Skeletal muscle cell (primary cell): ENCODE results near the gene FSIP2.
A peak's percentile ranks its signal among the peaks of the same experiment; 100 is the strongest.

Experiments used
- DNase-seq: peaks from one replicate; pipeline ENCODE4 v3.0.0-alpha.2; 2010; ENCODE audit warnings: low read depth
- H3K4me3 ChIP-seq: 2 replicates; pipeline ENCODE4 v1.5.1; 2011; ENCODE audit warnings: low read depth, mild to moderate bottlenecking, control low read depth, low read length, moderate library complexity

FSIP2 gene

DNA sequence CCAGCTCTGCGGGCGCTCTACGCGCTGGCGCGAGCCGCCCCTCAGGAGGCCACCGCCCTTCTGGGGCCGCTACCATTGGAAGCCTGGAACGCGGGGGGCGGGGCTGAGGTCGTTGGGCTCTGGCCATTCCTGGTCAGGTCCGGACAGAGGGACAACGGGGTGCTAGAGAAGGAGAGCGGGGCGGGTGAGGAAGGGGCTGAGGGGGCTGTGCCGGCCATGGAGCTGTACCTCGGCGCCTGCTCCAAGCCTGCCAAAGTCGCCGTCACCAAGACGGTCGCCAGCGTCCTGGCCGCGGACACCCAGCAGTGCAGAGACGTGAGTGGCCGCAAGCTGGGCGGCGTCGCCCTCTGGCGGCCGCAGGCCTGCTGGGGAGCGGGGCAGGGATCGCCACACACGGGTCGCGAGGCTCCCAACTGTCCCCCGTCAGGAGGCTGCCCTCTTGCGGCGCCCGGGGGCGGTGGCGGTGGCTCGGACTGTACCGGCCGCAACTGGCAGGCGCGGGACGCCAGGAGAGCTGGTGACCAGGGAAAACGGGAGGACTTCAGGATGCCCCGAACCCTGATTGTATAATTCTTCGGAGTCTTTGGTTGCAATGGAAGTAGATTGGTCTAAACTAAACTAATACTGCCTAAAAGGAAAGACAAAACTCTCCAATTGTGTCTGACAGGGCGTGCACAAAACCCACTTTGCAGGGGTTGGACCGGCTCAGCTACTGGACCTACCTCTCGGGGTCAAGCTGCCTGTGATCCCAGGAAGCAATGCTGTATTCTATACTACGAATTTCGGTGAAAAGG, at the start of gene FSIP2:
FSIP2 (plus strand) TSS at position 126 of the 794 bp plus-strand sequence; CDS start at position 217, 91 bp downstream.
- peak within 1 kb of the TSS; percentile 59 for H3K4me3 ChIP-seq
- DNase-seq = peak; percentile 40

GRCh38 chr2:185689906-185690539, 48.6 kb upstream of the FSIP2 start:
- H3K4me3 ChIP-seq = no peak overlapping the region
- peak; percentile 5 for DNase-seq

- no peak for DNase-seq
- no peak overlapping the region for H3K4me3 ChIP-seq
Observed at GRCh38 chr2:185695711-185696235, 42.8 kb upstream of the FSIP2 start.

DNA sequence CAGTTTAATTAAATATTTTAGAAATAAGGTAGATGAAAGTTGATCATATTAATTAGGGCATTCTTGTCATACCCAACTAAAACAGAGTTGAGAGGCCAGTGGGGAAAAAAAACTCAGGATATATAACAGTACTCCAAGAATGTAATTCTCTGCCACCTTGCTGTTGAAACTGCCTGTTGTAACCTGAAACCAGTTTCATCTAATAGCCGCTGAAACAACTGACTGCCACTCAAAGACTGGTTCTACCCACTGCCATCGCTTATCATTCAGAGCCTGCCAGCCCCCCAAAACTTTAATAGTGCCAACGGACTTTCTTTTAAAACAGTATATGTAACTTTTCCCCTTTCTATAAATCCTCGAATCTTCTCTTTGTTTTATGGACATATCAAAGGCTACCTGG, 37.7 kb upstream of the FSIP2 start:
- no peak overlapping the region for H3K4me3 ChIP-seq
- DNase-seq = no peak

- DNase-seq = no peak
- H3K4me3 ChIP-seq = no peak overlapping the region
Observed at GRCh38 chr2:185734658-185735057, 3.9 kb upstream of the FSIP2 start.

DNA sequence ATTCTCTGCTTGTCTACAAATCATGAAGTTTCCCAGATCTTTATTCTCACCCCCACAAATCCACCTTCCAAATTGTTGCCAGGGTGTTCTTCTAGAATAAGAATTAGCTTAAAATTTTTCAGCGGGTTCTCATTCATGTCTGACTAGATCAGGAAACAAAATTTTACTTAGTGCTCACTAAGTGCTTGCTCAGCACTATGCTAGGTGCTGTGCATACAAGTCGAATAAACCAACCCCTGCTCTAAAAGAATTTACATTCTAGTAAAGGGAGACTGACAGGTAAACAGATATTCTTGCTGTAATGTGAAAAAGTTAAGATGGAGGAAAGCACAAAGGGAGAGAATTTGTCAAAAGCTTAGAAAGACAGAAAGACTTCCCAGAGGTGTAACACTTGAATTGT, 2.4 kb upstream of the FSIP2 start:
- H3K4me3 ChIP-seq = no peak overlapping the region
- no peak for DNase-seq

GRCh38 chr2:185745864-185746859, 7.6 kb downstream of the FSIP2 start:
- DNase-seq = no peak
- H3K4me3 ChIP-seq = no peak overlapping the region

GRCh38 chr2:185757356-185757755, 18.8 kb downstream of the FSIP2 start:
- no peak overlapping the region for H3K4me3 ChIP-seq
- DNase-seq = peak; percentile 54

DNA sequence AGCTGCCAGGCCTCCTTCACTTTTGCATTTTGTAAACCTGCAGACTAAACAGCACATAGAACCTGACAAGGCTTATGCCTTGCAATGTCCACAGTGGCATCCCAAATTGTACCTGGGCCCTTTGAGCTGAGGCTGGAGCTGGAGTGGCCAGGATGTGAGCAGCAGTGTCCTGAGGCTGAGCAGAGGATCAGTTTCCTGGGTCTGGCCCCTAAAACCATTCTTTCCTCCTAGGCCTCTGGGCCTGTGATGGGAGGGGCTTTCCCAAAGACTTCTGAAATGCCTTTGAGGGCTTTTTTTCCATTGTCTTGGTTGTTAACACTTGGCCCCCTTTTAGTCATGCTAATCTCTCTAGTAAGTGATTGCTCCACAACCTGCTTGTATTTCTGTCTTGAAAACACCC, 32.8 kb downstream of the FSIP2 start:
- DNase-seq = no peak
- H3K4me3 ChIP-seq = no peak overlapping the region

GRCh38 chr2:185780890-185781289, 42.3 kb downstream of the FSIP2 start:
- DNase-seq = no peak
- no peak overlapping the region for H3K4me3 ChIP-seq

GRCh38 chr2:185782223-185782769, 43.7 kb downstream of the FSIP2 start:
- H3K4me3 ChIP-seq = no peak overlapping the region
- no peak for DNase-seq

DNA sequence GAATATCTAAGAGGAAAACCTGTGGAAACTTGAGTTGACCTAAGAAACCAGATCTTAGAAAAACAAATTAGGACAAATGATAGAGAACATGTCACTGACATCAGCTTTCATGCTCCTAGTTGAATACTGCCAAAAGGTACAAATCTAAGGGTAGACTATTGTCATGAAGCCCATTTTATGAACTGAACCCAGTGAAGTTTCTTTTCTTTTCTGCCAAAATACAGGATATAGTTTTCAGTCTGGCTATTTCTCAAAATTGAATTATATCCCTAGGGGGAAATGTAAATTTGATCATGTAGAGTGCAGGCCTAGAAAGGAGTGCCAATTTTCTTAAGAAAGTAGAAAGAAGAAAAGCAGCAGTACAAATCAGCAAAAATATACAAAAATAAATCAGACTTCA, 46.6 kb downstream of the FSIP2 start:
- no peak for DNase-seq
- no peak overlapping the region for H3K4me3 ChIP-seq

DNA sequence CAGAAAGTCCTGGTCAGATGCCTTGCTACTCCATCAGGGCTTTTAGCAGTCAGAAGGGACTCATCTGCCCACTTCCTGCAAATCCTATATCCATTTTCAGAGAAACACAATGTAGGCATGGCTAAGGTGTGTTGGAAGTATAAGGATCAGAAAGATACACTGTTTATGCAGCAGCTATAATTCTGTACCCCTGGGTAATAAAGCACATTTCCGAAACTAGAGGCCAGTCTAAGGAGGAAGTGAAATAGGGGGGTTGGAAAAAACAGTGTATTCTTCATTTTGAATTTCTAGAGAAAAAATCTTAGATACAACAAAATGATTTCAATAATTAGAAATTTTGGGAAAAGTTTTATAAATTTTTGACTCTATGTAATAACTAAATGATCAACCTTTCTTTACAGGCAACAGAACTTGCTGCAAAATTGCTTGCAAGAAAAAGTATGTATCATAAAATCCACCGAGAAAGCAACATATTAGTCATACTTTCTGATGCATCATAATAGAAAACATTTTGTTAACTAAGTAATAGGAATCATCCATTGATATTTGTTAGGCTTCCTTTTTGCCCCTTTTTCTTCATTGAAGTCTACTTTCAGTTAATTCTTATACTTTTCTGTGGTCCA, 47.4 kb downstream of the FSIP2 start:
- DNase-seq = no peak
- no peak overlapping the region for H3K4me3 ChIP-seq

DNA sequence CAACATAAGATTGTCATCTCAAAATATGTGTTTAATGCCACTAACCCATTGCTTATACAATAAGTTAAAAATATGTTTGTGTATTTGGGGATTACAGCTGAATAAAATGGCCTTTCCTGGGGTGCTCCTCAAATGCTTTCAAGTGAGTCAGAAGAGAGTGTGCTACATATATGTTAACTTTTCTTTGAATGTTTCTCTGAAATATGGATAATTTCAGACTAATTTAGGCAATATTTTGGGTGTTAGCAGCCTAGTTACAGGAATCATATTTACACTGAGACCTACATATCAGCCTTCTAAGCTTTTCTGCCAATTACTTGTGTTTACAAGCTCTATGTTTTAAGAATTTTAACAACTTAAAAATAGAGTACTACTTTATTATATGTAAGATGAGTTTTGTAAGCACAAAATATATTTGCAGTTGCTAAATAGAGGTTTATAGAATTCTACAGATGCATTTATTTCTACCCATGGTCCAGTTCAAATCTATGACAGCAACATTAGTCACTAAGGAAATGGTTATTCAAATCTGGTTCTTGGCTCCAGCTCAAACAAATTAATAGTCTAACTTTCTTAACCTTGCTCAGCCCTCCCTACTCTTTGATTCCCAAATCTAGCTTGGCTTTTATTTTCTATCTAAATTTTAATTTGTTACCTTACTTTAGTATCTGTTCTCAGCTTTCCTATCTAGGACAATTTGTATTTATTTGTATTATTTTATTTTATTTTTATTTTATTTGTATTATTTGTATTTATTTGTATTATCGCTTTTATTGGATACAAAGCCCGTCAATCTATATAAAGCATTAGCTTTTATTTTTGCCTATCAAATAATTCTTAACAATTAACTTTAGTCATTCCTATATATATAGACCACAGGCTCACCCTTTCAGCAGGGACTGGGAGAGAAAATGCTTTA, 48.9 kb downstream of the FSIP2 start:
- no peak overlapping the region for H3K4me3 ChIP-seq
- DNase-seq = no peak

- no peak for DNase-seq
- H3K4me3 ChIP-seq = no peak overlapping the region
Observed at GRCh38 chr2:185790361-185790760, 51.8 kb downstream of the FSIP2 start.

GRCh38 chr2:185793532-185794345, 55.1 kb downstream of the FSIP2 start:
- DNase-seq = no peak
- no peak overlapping the region for H3K4me3 ChIP-seq

DNA sequence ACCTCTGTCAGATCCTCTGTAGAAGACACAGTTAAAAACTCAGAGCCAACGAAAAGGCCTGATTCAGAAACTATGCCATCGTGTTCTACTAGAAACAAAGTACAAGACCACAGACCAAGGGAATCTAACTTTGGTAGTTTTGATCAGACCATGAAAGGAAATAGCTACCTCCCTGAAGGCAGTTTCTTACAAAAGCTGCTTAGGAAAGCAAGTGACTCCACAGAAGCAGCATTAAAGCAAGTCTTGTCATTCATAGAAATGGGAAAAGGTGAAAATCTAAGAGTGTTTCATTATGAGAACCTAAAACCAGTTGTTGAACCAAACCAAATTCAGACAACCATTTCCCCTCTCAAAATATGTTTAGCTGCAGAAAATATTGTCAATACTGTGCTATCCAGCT, 58.2 kb downstream of the FSIP2 start:
- no peak overlapping the region for H3K4me3 ChIP-seq
- no peak for DNase-seq
